ENCODE data around the gene TCF4. TPM values are rescaled to one million over a fixed set of nuclear protein-coding genes. Genes with fewer than 3 reads are reported as not detected.

Gene TCF4
- total and polyA plus RNA-seq, 4 donors = 4.3 to 15.3 (median 11.5) TPM

GRCh38 chr18:55566456-55566935 is 21.5 kb downstream of the TCF4 start:
- TF ChIP-seq ATF3 (IDR thresholded peaks at IDR 0.05) (no peak), SP1 (IDR thresholded peaks at IDR 0.05) (no peak), RAD21 (IDR thresholded peaks at IDR 0.05) (no peak)
- no peak overlapping the region for H3K27ac ChIP-seq (ENCODE audit: low read depth in 1 of 2, low read length in 2 of 2)
- H3K36me3 ChIP-seq (ENCODE audit: control insufficient read depth in 4 of 4, insufficient read depth in 3 of 4, low read depth in 1 of 4, low read length in 3 of 4) = no peaks in the 10 kb centered on the region
- no peak overlapping the region for H3K9ac ChIP-seq (ENCODE audit: low read depth in 1 of 2, low read length in 2 of 2)
- WGBS = 94% methylated on average over 2 of the region's 2 CpGs
- no peak for DNase-seq (ENCODE audit: low spot score)
- H3K27me3 ChIP-seq (ENCODE audit: control insufficient read depth in 4 of 4, insufficient read depth in 4 of 4, low read length in 3 of 4) = no peaks in the 10 kb centered on the region
- H3K4me3 ChIP-seq (ENCODE audit: low read depth in 1 of 3, low read length in 3 of 3) = no peak overlapping the region
- no peaks in the 10 kb centered on the region for H3K9me3 ChIP-seq (ENCODE audit: control insufficient read depth in 4 of 4, low read length in 3 of 4)
- no peaks in the 10 kb centered on the region for H3K4me1 ChIP-seq (ENCODE audit: control insufficient read depth in 4 of 4, insufficient read depth in 4 of 4, low read length in 3 of 4)

GRCh38 chr18:55559739-55560138 is 28.3 kb downstream of the TCF4 start:
- 89% methylated on average over 2 of the region's 2 CpGs for WGBS
- Histone ChIP-seq H3K27ac (ENCODE audit: low read depth in 1 of 2, low read length in 2 of 2) (no peak overlapping the region), H3K9me3 (ENCODE audit: control insufficient read depth in 4 of 4, low read length in 3 of 4) (no peaks in the 10 kb centered on the region), H3K27me3 (ENCODE audit: control insufficient read depth in 4 of 4, insufficient read depth in 4 of 4, low read length in 3 of 4) (no peaks in the 10 kb centered on the region), H3K9ac (ENCODE audit: low read depth in 1 of 2, low read length in 2 of 2) (no peak overlapping the region), H3K4me3 (ENCODE audit: low read depth in 1 of 3, low read length in 3 of 3) (no peak overlapping the region), H3K36me3 (ENCODE audit: control insufficient read depth in 4 of 4, insufficient read depth in 3 of 4, low read depth in 1 of 4, low read length in 3 of 4) (no peaks in the 10 kb centered on the region), H3K4me1 (ENCODE audit: control insufficient read depth in 4 of 4, insufficient read depth in 4 of 4, low read length in 3 of 4) (no peaks in the 10 kb centered on the region)
- no peak for DNase-seq (ENCODE audit: low spot score)
- TF ChIP-seq RAD21 (IDR thresholded peaks at IDR 0.05) (no peak), EGR1 (IDR thresholded peaks at IDR 0.05; ENCODE audit: low read depth in 2 of 2) (no peak), ATF3 (IDR thresholded peaks at IDR 0.05) (no peak), ZBTB33 (IDR thresholded peaks at IDR 0.05) (no peak), YY1 (IDR thresholded peaks at IDR 0.05) (no peak), TAF1 (conservative IDR thresholded peaks at IDR 0.05) (no peak), MAX (IDR thresholded peaks at IDR 0.05) (no peak), NR2F2 (IDR thresholded peaks at IDR 0.05) (no peak), HNF4A (conservative IDR thresholded peaks at IDR 0.05) (no peak), GABPA (IDR thresholded peaks at IDR 0.05 in 1 of 2, conservative IDR thresholded peaks at IDR 0.05 in 1 of 2) (no peak)

- no peak overlapping the region for H3K27ac ChIP-seq (ENCODE audit: low read depth in 1 of 2, low read length in 2 of 2)
- H3K9me3 ChIP-seq (ENCODE audit: control insufficient read depth in 4 of 4, low read length in 3 of 4) = no peaks in the 10 kb centered on the region
- no peak for DNase-seq (ENCODE audit: low spot score)
- TF ChIP-seq HNF4A (conservative IDR thresholded peaks at IDR 0.05) = no peak
- TF ChIP-seq CTCF (IDR thresholded peaks at IDR 0.05; ENCODE audit: low read depth, low read length, missing input control) = no peak
- no peak for TF ChIP-seq RXRA (IDR thresholded peaks at IDR 0.05)
- TF ChIP-seq FOXA2 (IDR thresholded peaks at IDR 0.05) = no peak
- TF ChIP-seq TAF1 (conservative IDR thresholded peaks at IDR 0.05) = no peak
- TF ChIP-seq YY1 (IDR thresholded peaks at IDR 0.05) = no peak
- TF ChIP-seq REST (IDR thresholded peaks at IDR 0.05) = no peak
- no peak for TF ChIP-seq SP1 (IDR thresholded peaks at IDR 0.05)
- TF ChIP-seq ATF3 (IDR thresholded peaks at IDR 0.05) = no peak
- no peak for TF ChIP-seq JUND (IDR thresholded peaks at IDR 0.05)
- no peak for TF ChIP-seq NR2F2 (IDR thresholded peaks at IDR 0.05)
- no peak for TF ChIP-seq RAD21 (IDR thresholded peaks at IDR 0.05)
- H3K36me3 ChIP-seq (ENCODE audit: control insufficient read depth in 4 of 4, insufficient read depth in 3 of 4, low read depth in 1 of 4, low read length in 3 of 4) = no peaks in the 10 kb centered on the region
- no peaks in the 10 kb centered on the region for H3K27me3 ChIP-seq (ENCODE audit: control insufficient read depth in 4 of 4, insufficient read depth in 4 of 4, low read length in 3 of 4)
- 89% methylated on average over 1 of the region's 1 CpG for WGBS
- no peak overlapping the region for H3K4me3 ChIP-seq (ENCODE audit: low read depth in 1 of 3, low read length in 3 of 3)
- no peaks in the 10 kb centered on the region for H3K4me1 ChIP-seq (ENCODE audit: control insufficient read depth in 4 of 4, insufficient read depth in 4 of 4, low read length in 3 of 4)
- no peak overlapping the region for H3K9ac ChIP-seq (ENCODE audit: low read depth in 1 of 2, low read length in 2 of 2)
Measured at GRCh38 chr18:55557211-55557610, 30.8 kb downstream of the TCF4 start.
